GM12801 (cell line): ENCODE results near the gene KCMF1.

Experiments used
- TF ChIP-seq, protein P1 (sequence below): IDR thresholded peaks from one replicate; pipeline ENCODE4 v1.5.1; 2011; ENCODE audit warnings: control low read depth; ENCODE audit not compliant: insufficient read length; ENCODE audit errors: extremely low read depth

Gene KCMF1

GRCh38 chr2:85034158-85034557 is 63.2 kb downstream of the KCMF1 start:
- TF ChIP-seq, protein P1, sequence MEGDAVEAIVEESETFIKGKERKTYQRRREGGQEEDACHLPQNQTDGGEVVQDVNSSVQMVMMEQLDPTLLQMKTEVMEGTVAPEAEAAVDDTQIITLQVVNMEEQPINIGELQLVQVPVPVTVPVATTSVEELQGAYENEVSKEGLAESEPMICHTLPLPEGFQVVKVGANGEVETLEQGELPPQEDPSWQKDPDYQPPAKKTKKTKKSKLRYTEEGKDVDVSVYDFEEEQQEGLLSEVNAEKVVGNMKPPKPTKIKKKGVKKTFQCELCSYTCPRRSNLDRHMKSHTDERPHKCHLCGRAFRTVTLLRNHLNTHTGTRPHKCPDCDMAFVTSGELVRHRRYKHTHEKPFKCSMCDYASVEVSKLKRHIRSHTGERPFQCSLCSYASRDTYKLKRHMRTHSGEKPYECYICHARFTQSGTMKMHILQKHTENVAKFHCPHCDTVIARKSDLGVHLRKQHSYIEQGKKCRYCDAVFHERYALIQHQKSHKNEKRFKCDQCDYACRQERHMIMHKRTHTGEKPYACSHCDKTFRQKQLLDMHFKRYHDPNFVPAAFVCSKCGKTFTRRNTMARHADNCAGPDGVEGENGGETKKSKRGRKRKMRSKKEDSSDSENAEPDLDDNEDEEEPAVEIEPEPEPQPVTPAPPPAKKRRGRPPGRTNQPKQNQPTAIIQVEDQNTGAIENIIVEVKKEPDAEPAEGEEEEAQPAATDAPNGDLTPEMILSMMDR: no peak

DNA sequence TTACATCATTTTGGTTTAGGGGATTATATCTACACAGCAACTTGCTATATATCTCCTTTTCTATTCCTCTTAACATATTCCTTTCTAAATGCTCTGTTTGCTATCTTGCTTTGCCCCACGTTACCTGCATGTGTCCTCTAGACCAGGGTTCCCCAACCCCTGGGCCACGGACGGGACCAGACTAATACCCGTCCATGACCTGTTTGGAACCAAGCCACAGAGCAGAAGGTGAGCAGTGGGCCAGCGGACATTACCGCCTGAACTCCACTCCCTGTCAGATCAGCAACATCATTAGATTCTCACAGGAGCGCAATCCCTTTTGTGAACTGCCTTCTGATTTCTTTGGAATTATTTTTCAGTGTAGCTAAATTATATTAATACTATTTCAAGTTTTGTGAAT is 66.7 kb downstream of the KCMF1 start:
- TF ChIP-seq, protein P1: no peak

DNA sequence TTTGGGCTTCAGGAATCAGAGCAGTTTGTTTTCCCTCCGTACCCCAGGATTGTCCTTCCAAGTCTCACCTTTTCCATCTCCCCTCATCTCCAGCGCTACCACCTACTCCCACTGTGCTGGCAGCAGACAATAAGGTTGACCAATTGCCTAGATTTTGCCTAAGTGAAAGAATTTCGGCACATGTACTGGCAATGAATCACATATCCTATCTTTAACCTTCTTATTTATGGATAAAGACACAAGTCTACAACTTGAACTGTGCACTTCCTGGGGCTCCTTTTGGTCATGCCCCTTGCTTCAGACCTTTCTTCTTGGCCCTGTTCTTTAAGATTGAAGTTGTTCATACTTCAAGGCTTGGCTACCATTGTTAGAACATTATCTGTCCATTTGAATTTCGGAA is 71.4 kb downstream of the KCMF1 start:
- TF ChIP-seq, protein P1: no peak

DNA sequence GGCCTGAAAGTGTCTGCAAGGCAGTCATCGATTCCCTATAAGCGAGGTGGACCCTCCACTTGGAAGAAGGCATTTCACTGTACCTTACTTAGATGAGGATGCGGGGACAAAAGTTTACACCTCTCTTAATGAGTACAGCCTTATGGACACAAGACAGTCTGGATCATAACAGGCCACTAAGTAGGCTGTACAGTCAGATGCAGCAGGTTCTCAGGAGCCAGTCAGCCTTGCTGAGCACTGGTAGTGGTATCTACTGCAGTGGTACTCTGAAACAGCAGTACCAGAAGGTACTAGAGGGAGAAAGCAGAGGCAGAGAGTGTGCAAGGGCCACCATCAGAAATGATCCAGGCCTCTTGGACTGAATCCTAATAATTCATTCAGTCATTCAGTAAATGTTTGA is 77.6 kb downstream of the KCMF1 start:
- TF ChIP-seq, protein P1: no peak

DNA sequence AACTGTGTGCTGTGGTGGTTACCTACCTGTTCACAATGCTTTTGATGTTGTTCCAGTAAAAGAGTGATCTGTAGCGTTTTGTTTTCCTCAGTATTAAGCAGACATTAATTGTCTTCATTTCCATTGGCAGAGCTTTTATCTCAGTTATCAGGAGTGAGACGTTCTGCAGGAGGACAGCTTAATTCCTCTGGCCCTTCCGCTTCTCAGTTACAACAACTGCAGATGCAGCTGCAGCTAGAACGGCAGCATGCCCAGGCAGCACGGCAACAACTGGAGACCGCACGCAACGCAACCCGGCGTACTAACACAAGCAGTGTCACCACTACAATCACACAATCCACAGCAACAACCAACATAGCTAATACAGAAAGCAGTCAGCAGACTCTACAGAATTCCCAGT is 78.3 kb downstream of the KCMF1 start:
- TF ChIP-seq, protein P1: no peak

GRCh38 chr2:85053802-85054201 is 82.8 kb downstream of the KCMF1 start:
- TF ChIP-seq, protein P1: no peak

GRCh38 chr2:85057226-85057962 is 86.4 kb downstream of the KCMF1 start:
- TF ChIP-seq, protein P1: no peak
